ENCODE results near the gene SLC66A2. TPM values are rescaled to one million over a fixed set of nuclear protein-coding genes. Genes with fewer than 3 reads are reported as not detected.
A peak's percentile ranks its signal among the peaks of the same experiment; 100 is the strongest.

Gene SLC66A2
- total RNA-seq, 1 experiment from 2014 or later, result 28.6 TPM

GRCh38 chr18:79904357-79905147 is 46.9 kb downstream of the SLC66A2 start:
- Histone ChIP-seq H3K27me3 (ENCODE audit: control insufficient read depth, insufficient read depth, low read length) (no peaks in the 10 kb centered on the region), H3K36me3 (replicated peaks; ENCODE audit: control insufficient read depth, insufficient read depth, low read length) (no peaks in the 10 kb centered on the region), H3K4me3 (ENCODE audit: insufficient read depth, low read depth, low read length) (no peak overlapping the region)
- DNase-seq, result peak; percentile 52

GRCh38 chr18:79903787-79904356 is 47.6 kb downstream of the SLC66A2 start:
- peak; percentile 43 for DNase-seq
- H3K4me3 ChIP-seq (ENCODE audit: insufficient read depth, low read depth, low read length), result no peak overlapping the region

GRCh38 chr18:79903071-79903635 is 48.3 kb downstream of the SLC66A2 start:
- H3K4me3 ChIP-seq (ENCODE audit: insufficient read depth, low read depth, low read length), result no peak overlapping the region
- H3K36me3 ChIP-seq (replicated peaks; ENCODE audit: control insufficient read depth, insufficient read depth, low read length), result no peaks in the 10 kb centered on the region
- no peaks in the 10 kb centered on the region for H3K27me3 ChIP-seq (ENCODE audit: control insufficient read depth, insufficient read depth, low read length)
- DNase-seq, result peak; percentile 45

More at GRCh38 chr18:79903787-79904356, 47.6 kb downstream of the SLC66A2 start:
- H3K27me3 ChIP-seq (ENCODE audit: control insufficient read depth, insufficient read depth, low read length), result no peaks in the 10 kb centered on the region
- H3K36me3 ChIP-seq (replicated peaks; ENCODE audit: control insufficient read depth, insufficient read depth, low read length), result no peaks in the 10 kb centered on the region

GRCh38 chr18:79902640-79903039 is 48.8 kb downstream of the SLC66A2 start:
- H3K4me3 ChIP-seq (ENCODE audit: insufficient read depth, low read depth, low read length), result no peak overlapping the region
- no peak for DNase-seq
- H3K27me3 ChIP-seq (ENCODE audit: control insufficient read depth, insufficient read depth, low read length), result no peaks in the 10 kb centered on the region
- no peaks in the 10 kb centered on the region for H3K36me3 ChIP-seq (replicated peaks; ENCODE audit: control insufficient read depth, insufficient read depth, low read length)

GRCh38 chr18:79902075-79902474 is 49.4 kb downstream of the SLC66A2 start:
- Histone ChIP-seq H3K4me3 (ENCODE audit: insufficient read depth, low read depth, low read length) (no peak overlapping the region), H3K36me3 (replicated peaks; ENCODE audit: control insufficient read depth, insufficient read depth, low read length) (no peaks in the 10 kb centered on the region), H3K27me3 (ENCODE audit: control insufficient read depth, insufficient read depth, low read length) (no peaks in the 10 kb centered on the region)
- no peak for DNase-seq

- Histone ChIP-seq H3K4me3 (ENCODE audit: insufficient read depth, low read depth, low read length) (no peak overlapping the region), H3K36me3 (replicated peaks; ENCODE audit: control insufficient read depth, insufficient read depth, low read length) (no peaks in the 10 kb centered on the region), H3K27me3 (ENCODE audit: control insufficient read depth, insufficient read depth, low read length) (no peaks in the 10 kb centered on the region)
- no peak for DNase-seq
These were observed 49.8 kb downstream of the SLC66A2 start for GRCh38 chr18:79901665-79902064.

GRCh38 chr18:79900610-79901570 is 50.6 kb downstream of the SLC66A2 start:
- H3K36me3 ChIP-seq (replicated peaks; ENCODE audit: control insufficient read depth, insufficient read depth, low read length), result no peaks in the 10 kb centered on the region
- no peak overlapping the region for H3K4me3 ChIP-seq (ENCODE audit: insufficient read depth, low read depth, low read length)
- no peak for DNase-seq
- H3K27me3 ChIP-seq (ENCODE audit: control insufficient read depth, insufficient read depth, low read length), result no peaks in the 10 kb centered on the region

- no peaks in the 10 kb centered on the region for H3K27me3 ChIP-seq (ENCODE audit: control insufficient read depth, insufficient read depth, low read length)
- no peak overlapping the region for H3K4me3 ChIP-seq (ENCODE audit: insufficient read depth, low read depth, low read length)
- peak; percentile 39 for DNase-seq
- no peaks in the 10 kb centered on the region for H3K36me3 ChIP-seq (replicated peaks; ENCODE audit: control insufficient read depth, insufficient read depth, low read length)
These were observed 51.6 kb downstream of the SLC66A2 start for GRCh38 chr18:79899609-79900445.

- no peaks in the 10 kb centered on the region for H3K36me3 ChIP-seq (replicated peaks; ENCODE audit: control insufficient read depth, insufficient read depth, low read length)
- DNase-seq, result no peak
- H3K27me3 ChIP-seq (ENCODE audit: control insufficient read depth, insufficient read depth, low read length), result no peaks in the 10 kb centered on the region
- H3K4me3 ChIP-seq (ENCODE audit: insufficient read depth, low read depth, low read length), result no peak overlapping the region
These were observed 52.4 kb downstream of the SLC66A2 start for GRCh38 chr18:79898952-79899608.

GRCh38 chr18:79897940-79898625 is 53.4 kb downstream of the SLC66A2 start:
- DNase-seq, result no peak
- Histone ChIP-seq H3K36me3 (replicated peaks; ENCODE audit: control insufficient read depth, insufficient read depth, low read length) (no peaks in the 10 kb centered on the region), H3K27me3 (ENCODE audit: control insufficient read depth, insufficient read depth, low read length) (no peaks in the 10 kb centered on the region), H3K4me3 (ENCODE audit: insufficient read depth, low read depth, low read length) (no peak overlapping the region)

- no peak for DNase-seq
- Histone ChIP-seq H3K4me3 (ENCODE audit: insufficient read depth, low read depth, low read length) (no peak overlapping the region), H3K27me3 (ENCODE audit: control insufficient read depth, insufficient read depth, low read length) (no peaks in the 10 kb centered on the region), H3K36me3 (replicated peaks; ENCODE audit: control insufficient read depth, insufficient read depth, low read length) (no peaks in the 10 kb centered on the region)
These were observed 54.7 kb downstream of the SLC66A2 start for GRCh38 chr18:79896738-79897137.

- Histone ChIP-seq H3K27me3 (ENCODE audit: control insufficient read depth, insufficient read depth, low read length) (no peaks in the 10 kb centered on the region), H3K36me3 (replicated peaks; ENCODE audit: control insufficient read depth, insufficient read depth, low read length) (no peaks in the 10 kb centered on the region), H3K4me3 (ENCODE audit: insufficient read depth, low read depth, low read length) (no peak overlapping the region)
- DNase-seq, result no peak
These were observed 60.8 kb downstream of the SLC66A2 start for GRCh38 chr18:79890674-79891073.

GRCh38 chr18:79889569-79889968 is 61.9 kb downstream of the SLC66A2 start:
- Histone ChIP-seq H3K4me3 (ENCODE audit: insufficient read depth, low read depth, low read length) (no peak overlapping the region), H3K27me3 (ENCODE audit: control insufficient read depth, insufficient read depth, low read length) (no peaks in the 10 kb centered on the region), H3K36me3 (replicated peaks; ENCODE audit: control insufficient read depth, insufficient read depth, low read length) (no peaks in the 10 kb centered on the region)
- DNase-seq, result no peak
